DLD1 (cell line): Measurements from ENCODE around the gene CLIC1.

Experiments used
- in situ Hi-C: cut with HindIII; loops from 2 replicates; pipeline ENCODE4 v1.10.0; 2017; ENCODE audit warnings: low sequenced_read_pairs

Gene CLIC1

DNA sequence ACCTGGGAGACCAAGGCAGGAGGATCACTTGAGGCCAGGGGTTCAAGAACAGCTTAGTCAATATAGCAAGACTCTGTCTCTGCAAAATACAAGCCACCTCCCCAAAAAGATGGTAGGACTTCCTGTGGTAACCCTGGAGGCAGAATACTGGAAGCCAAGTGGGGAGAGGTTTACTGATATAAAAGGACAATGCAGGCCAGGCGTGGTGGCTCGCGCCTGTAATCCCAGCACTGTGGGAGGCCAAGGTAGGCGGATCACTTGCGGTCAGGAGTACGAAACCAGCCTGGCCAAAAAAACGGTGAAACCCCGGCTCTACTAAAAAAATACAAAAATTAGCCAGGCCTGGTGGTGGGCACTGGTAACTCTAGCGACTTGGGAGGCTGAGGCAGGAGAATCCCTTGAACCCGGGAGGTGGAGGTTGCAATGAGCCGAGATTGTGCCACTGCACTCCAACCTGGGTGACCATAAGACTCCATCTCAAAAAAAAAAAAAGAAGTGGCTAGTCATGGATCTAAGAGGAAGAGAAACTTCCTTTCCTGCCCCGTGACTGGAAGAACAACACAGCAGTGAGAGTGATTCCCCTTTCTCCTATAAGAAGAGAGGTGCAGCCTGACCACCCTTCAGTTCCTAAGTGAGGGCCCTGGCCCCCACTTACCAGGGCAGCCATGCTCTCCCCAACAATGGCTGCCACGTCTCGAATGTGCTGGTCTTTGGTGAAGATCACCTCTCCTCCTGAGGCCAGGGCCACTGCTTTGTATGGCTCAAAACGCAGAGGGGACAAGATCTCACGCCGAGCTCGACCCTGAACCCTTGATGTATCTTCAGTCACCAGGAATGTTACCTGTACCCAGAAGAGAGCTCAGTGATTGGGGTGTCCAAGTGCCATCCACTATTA lies 32.3 kb upstream of the CLIC1 start:
- in situ Hi-C loops = no loop called here

DNA sequence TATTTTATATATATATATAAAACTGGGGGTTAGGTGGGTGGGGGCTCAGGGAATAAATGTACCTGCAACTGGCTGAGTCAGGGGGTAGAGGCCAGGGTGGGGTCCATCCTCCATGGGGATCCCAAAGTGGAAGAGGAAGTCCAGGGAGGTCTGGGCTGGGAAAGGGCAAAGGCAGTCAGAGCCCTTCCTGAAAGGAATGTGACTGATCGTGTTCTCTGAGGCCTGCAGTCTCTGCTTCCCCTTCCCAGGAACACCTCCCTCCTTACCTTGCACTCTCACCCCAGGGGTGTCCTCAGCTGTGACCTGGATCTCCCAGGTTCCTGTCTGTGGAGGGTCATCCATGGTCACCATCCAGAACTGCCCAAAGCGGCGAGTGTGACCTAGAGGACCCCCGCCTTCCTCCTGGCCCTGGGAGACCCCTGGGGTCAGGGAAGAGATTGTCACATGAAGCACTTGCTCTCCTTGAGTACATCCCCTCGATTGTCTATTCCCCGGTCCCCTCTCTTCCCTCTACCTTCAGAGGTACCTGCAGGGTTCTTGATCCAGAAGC lies 30.8 kb upstream of the CLIC1 start:
- in situ Hi-C loops = no loop called here

DNA sequence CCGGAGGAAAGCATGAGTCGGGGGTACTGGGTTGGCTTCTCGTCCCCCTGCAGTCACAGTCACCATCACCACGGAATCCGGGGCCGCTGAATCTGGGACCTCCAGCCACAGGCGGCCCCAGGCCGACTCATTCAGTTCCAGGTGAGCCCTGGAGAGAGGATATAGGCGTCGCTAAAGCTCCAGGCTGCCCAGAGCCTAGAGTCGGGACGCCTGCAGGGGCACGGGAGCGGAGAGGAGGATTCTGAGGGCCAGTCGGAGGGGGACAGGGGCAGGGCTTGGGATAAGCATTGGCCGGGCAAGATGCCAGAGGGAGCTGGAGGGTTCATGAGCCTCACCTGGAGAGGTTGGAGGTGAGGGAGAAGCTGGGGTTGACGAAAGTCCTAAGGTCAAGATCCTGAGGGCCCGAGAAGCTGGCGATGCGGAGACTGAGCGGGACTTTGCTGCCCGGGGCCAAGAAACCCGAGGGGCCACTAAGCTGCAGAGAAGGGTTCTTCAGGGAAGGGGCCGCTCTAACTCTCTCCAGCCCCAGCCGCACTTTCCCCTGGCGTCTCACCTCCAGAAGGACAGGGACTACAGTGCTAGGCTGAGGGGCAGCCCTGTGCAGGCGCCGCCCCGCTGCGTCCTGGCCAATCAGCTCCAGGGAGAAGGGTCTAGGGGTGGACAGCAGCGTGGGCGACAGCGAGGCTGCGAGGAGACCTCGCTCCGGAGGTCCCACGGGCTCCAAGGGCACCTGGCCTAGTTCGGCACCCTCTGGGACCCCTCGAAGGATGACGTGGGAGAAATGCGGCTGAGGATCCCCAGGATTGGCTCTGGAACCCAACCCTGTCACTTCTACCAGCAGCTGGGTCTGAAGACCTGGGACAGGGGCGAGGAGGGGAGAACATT lies 29.8 kb upstream of the CLIC1 start:
- in situ Hi-C loops = no loop called here

DNA sequence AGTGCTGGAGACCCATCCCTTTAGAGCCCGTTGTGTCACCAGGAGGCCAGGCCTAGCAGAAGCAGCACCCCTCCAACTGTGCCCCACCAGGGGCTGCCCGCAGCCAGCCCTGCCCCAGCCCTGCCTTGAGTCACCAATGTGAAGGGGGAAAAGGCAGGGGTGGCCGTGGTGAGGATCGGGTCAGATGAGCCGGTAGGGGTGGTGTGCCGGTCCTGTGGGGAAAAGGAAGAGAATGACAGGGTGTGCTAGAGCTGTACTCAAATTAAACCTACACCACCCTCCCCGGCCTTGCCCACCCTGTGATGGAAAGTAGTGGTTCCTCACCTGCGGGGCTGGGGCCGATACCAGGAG lies 29.2 kb upstream of the CLIC1 start:
- in situ Hi-C loops = no loop called here

DNA sequence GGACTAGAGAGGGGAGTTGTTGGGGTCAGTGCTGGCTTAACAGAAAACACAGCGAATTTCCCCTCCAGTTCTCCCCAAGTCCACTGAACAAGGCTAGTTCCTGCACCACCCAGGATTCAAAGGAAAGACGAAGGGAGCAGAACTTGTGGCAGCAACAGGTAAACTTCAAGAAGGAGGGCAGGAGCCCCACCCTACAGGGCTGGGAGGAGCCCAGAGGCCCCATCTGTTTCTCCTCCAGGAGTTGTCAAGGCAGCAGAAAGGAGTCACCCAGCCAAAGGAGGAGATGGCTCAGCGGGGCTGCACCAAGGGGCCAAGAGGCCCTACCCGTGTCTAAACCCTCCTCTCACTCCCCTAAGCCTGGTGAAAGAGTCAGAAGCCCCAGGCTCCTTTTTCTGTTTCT lies 27.9 kb upstream of the CLIC1 start:
- in situ Hi-C loops = no loop called here

DNA sequence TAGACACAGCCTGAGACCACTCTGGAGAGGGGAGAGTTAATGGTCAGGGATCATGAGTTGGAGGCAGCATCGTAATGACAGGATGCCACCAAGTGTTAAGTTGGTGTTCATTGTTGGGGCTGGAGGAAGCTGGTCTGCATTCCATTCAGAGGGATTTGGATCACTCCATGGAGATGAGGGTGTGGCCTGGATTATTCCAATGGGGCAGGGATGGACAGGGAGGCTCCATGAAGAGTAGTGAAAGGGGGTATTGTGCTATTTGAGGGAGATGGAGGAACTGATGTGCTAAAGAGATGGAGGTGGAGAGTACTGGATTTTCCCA lies 27.2 kb upstream of the CLIC1 start:
- in situ Hi-C loops = no loop called here

DNA sequence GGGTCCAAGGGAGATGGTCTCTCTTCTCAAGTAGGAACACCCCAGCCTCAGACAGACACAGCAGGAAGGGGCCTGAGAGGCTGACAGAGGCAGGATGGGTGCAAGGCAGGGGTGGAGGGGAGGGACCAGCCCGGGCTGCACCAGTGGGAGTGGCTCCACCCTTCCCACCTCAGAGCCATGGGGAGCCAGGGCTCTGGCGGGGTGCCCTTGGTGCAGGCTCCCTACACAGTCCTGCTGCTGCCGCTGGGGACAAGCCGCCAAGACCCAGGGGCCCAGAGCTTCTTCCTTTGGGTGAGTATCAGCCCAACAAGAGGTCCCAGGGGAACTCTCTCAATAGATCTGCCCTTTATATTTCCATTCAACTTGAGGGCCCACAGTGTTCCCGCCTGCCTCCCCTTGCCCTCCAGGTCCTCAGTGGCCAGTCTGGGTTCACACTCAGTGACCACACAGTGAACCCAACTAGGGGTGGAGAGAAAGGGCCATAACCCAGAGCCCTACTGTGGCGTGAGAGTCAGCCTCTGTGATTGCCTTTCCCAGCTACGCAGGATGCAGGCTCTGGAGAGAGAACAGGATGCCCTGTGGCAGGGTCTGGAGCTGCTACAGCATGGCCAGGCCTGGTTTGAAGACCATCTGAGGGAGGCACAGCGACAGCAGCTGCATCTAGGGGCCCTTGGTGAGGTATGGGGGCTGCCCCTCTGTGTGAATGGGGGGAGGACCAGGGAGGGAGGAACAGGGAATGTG lies 26.7 kb upstream of the CLIC1 start:
- in situ Hi-C loops = no loop called here

DNA sequence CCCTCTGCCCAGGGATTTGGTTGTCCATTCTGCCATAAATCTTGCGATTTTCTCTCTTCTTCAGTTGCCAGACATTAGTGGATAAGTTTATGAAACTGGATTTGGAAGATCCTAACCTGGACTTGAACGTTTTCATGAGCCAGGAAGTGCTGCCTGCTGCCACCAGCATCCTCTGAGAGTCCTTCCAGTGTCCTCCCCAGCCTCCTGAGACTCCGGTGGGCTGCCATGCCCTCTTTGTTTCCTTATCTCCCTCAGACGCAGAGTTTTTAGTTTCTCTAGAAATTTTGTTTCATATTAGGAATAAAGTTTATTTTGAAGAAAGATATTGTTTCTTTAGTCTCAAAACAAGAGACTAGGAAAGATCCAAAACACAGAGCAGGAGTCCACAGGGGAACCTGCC lies 26.0 kb upstream of the CLIC1 start, which contains the start of gene SAPCD1:
Gene SAPCD1, plus strand, starts transcription at position 301 of the 400 bp plus-strand sequence. CDS start 399 bp downstream, outside the sequence.
- in situ Hi-C loops = no loop called here

DNA sequence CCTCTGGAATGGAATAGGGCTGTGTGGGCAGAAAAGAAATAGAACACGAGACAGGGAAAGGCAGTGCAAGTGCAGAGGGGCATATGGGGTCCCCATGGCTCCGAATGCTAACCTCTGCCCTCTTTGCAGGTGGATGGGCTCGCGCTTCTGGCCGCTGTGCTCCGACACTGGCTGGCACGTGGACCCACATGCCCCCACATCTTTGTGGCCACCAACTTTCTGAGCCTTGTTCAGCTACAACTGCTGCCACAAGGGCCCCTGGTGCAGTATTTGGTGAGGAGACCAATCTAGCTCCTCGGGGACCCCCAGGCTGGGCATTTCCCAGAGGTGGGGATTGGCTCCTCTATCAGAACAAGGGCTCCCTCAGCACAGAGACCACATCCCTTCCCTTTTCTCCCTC lies 25.0 kb upstream of the CLIC1 start:
- in situ Hi-C loops = no loop called here

DNA sequence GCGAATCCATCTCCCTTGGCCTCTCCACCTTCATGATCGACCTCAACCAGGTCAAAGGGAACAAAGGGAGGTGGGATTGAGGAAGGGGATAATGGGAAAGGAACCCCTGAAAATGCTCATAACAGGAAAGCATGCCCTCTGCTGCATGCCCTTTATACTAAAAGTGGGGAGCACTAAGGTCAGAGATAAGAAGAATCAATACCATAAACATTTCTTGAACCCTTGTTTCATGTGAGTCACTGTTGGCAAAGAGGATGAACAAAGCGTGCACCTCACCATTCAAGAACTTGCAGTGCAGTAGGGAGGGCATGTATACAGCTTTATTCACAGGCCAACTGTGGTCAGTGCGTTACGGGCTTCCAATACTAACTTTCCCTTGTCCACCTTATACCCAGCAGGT lies 24.5 kb upstream of the CLIC1 start:
- in situ Hi-C loops = no loop called here

DNA sequence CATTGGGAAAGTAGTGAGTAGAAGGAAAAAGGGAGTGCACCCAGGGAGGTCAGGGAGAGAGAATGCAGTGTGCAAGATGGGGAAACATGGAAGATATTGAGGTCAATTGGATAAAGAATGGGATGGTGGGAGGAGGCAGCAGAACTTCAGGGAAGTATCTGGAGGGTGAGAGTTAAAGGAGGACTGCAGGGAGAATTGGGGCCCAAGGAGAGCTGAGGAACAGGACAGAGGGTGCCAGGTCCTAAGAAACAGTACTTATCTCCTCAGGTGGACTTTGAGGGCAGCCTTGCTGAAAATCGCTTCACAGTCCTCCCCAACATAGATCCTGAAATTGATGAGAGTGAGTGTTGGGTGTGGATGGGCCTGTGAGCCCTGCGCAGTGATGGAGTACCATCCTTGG lies 22.0 kb upstream of the CLIC1 start:
- in situ Hi-C loops = no loop called here

DNA sequence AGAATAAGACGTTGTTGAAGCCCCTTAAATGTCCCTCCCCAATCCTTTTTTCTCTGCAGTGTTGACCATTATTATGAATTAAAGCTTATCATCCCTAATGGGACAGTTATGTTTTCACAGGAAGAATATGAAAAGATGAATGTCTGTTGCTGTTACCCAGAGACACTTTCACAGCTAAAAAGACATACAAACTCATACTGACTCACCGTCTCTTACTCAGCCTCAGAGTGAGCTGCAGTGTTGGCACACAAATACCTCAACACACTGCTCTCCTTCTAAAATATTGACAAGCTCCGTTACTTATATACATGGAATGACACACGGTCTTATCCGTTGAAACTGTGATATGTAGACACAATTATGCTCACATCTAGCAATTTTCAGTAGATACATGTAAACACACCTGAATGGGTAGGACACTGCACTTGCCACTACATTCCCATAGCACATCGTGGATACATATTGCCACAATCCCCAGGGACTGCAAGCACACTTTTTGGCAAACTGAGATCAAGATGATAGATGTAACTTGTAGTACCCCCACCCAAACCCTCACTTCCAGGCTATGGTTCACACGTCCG lies 16.5 kb upstream of the CLIC1 start:
- in situ Hi-C loops = no loop called here

DNA sequence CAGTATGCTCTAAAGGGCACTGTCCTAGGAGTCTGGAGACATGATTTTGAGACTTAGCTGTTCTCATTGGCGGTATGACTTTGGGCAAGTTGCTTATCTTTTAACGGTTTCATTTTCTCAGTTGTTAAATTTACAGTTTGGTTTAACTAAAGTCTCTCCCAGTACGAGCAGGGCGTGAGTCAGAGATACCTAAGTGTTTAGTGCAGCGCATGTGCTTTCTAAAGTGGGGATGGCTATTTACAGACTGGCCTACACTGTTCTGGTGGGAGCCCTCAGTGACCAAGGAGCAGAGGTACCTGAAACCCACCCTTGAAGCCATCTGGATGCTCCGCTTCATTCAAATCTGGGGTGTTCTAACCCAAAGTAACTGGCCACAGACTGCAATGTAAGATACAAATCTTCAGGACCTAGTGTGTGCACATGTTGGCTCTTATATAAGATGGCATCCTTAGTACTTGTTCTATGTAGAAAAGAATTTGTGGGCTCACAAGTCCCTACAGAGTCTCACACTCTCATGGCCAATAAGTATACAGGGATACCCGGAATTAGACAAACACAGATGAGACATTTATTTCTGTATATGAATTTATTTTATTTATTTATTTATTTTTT lies 14.2 kb upstream of the CLIC1 start:
- in situ Hi-C loops = no loop called here

DNA sequence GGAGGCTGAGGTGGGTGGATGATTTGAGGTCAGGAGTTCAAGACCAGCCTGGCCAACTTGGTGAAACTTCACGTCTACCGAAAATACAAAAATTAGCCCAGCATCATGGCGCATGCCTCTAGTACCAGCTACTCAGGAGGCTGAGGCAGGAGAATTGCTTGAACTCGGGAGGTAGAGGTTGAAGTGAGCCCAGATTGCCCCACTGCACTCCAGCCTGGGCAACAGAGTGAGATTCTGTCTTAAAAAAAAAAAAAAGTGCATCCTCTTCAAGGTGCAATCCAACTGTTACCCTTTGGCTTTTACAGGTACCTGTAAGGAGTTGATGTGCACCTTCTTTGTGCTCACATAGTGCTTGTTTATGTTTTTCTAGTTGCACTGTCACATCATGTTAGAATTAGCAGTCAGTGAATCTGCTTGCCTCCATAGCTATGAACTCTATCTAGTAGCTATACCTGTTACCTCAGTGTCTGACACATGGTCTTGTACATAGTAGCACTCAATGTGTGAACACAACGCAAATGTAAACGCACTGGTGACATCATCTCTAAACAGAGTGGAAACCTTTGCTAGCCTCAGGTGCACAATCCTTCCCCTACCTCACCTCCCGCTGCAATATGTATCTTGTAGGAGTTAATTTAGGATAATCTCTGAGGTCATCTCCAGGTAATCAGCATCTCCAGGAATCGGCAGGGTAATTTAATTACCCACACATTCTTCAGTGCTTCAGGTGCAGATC lies 13.1 kb upstream of the CLIC1 start:
- in situ Hi-C loops = no loop called here

DNA sequence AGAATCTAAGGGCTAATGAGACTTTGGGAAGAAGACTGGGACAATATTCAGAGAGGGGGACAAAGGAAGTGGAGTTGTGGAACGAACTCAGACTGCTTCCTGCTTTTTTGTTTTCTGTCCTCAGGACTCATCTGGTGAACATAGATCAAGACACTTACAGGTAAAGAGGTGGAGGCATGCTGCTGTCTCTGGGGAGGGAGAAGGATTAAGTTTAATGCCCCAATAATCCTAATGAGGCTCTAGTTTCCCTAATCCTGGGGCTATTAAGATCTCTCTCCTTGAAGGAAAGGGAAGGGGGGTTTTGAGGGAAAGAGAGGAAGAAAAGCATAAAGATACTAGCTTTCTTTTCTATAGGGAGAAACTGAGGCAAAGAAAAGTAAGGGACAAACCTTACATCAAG lies 8.1 kb upstream of the CLIC1 start:
- in situ Hi-C loops = no loop called here

DNA sequence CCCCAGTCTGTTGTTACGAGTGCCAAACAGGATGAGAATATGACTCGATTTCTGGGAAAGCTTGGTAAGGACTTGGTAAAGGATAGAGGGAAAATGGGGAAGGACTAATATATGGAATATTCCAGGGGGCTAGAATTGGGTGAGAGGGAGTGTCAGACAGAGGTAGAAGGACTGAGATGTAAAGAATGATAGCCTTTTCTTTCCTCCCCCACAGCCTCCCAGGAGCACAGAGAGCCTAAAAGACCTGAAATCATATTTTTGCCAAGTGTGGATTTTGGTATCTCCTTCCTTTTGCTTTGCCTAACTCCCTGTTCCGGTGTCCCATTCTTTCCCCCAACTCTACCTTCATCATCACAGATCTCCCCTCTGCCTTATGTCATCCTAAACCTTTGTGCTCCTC lies 6.6 kb upstream of the CLIC1 start:
- in situ Hi-C loops = no loop called here

DNA sequence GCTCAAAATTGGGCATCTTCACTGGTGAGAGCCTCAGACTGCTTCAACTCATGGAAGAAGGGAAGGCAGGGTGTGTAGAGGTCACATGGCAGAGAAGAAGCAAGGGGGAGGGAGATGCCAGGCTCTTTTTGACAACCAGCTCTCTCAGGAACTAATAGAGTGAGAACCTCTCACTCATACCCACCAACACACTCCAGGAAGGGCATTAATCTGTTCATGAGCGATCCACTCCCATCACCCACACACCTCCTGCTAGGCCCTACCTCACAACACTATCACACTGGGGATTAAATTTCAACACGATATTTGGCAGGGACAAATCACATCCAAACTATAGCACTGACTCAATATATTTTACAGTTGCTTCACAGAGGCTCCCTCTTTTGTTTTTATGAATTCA lies 5.5 kb upstream of the CLIC1 start:
- in situ Hi-C loops = no loop called here

DNA sequence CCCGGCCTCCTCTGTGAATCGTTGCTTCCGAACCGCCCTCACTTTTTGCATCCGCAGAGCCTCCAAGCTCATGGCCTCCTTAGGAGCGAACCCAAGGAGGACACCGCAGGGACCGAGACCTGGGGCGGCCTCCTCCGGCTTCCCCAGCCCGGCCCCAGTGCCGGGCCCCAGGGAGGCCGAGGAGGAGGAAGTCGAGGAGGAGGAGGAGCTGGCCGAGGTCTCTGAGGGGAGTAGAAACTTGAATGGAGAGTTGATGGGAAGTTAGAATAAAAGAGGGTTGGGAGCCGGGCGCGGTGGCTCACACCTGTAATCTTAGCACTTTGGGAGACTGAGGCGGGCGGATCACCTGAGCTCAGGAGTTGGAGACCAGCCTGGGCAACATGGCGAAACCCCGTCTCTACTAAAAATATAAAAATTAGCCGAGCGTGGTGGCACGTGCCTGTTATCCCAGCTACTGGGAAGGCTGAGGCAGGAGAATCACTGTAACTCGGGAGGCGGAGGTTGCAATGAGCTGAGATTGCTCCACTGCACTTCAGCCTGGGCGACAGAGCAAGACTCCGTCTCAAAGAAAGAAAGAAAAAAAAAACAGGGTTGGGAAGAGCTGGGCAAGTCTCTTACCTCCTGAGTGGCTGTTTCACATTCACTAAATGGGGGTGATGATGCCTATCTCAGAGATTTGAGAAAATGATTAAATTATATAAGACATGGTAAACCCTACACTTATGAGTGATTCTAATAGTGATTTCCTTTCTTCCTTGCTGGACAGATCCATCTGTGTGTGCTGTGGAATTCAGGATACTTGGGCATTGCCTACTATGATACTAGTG lies 4.3 kb upstream of the CLIC1 start:
- in situ Hi-C loops = no loop called here
